ENCODE measurements around the gene ACSS1.
"Not testable (repeated sequence)": the region's sequence is repeated elsewhere in the genome, so short reads cannot be mapped to it uniquely, and the experiment has no call there.

ACSS1 gene

GRCh38 chr20:25009218-25010145 lies 48.5 kb downstream of the ACSS1 start:
- no peak for DNase-seq

GRCh38 chr20:25008388-25009217 lies 49.3 kb downstream of the ACSS1 start:
- DNase-seq: no peak

- no peak for DNase-seq
These were observed 50.2 kb downstream of the ACSS1 start for GRCh38 chr20:25007491-25008305.

GRCh38 chr20:25006431-25007167 lies 51.3 kb downstream of the ACSS1 start:
- no peak for DNase-seq

GRCh38 chr20:25005661-25006060 lies 52.3 kb downstream of the ACSS1 start:
- no peak for DNase-seq

- no peak for DNase-seq
These were observed 52.7 kb downstream of the ACSS1 start for GRCh38 chr20:25005220-25005619.

- no peak for DNase-seq
These were observed 54.9 kb downstream of the ACSS1 start for GRCh38 chr20:25003002-25003401.

- DNase-seq: not testable (repeated sequence)
These were observed 56.6 kb downstream of the ACSS1 start for GRCh38 chr20:25001323-25001722.

- DNase-seq: no peak
These were observed 57.6 kb downstream of the ACSS1 start for GRCh38 chr20:25000268-25000801.

- DNase-seq: no peak
These were observed 58.4 kb downstream of the ACSS1 start for GRCh38 chr20:24999568-24999967.

- no peak for DNase-seq
These were observed 59.1 kb downstream of the ACSS1 start for GRCh38 chr20:24998631-24999445.

GRCh38 chr20:24998121-24998520 lies 59.8 kb downstream of the ACSS1 start:
- DNase-seq: no peak

GRCh38 chr20:24996449-24997377 lies 61.2 kb downstream of the ACSS1 start:
- DNase-seq: no peak

- no peak for DNase-seq
These were observed 62.0 kb downstream of the ACSS1 start for GRCh38 chr20:24995741-24996448.

- DNase-seq: peak; percentile 83
These were observed 63.2 kb downstream of the ACSS1 start for GRCh38 chr20:24994470-24995368.

- DNase-seq: no peak
These were observed 63.8 kb downstream of the ACSS1 start for GRCh38 chr20:24994186-24994465.

- no peak for DNase-seq
These were observed 64.4 kb downstream of the ACSS1 start for GRCh38 chr20:24993337-24994185.
